GM19452 (cell line): ENCODE measurements around the gene UNC5C.
A peak's percentile ranks its signal among the peaks of the same experiment; 100 is the strongest.

ENCODE experiments used
- ATAC-seq: cut with Tn5 transposase; IDR thresholded peaks from one replicate; pipeline ENCODE4 v1.9.1; 2021; ENCODE audit not compliant: unreplicated experiment

The UNC5C gene

GRCh38 chr4:95546866-95547714 lies 1.7 kb downstream of the UNC5C start:
- ATAC-seq = no peak

GRCh38 chr4:95546221-95546620 lies 2.6 kb downstream of the UNC5C start:
- no peak for ATAC-seq

GRCh38 chr4:95545546-95545945 lies 3.2 kb downstream of the UNC5C start:
- ATAC-seq = no peak

GRCh38 chr4:95544113-95545103 lies 4.4 kb downstream of the UNC5C start:
- ATAC-seq = no peak

- peak; percentile 86 for ATAC-seq
Observed at GRCh38 chr4:95541889-95542607, 6.7 kb downstream of the UNC5C start.

- no peak for ATAC-seq
Observed at GRCh38 chr4:95541094-95541493, 7.7 kb downstream of the UNC5C start.

GRCh38 chr4:95540227-95540626 lies 8.5 kb downstream of the UNC5C start:
- ATAC-seq = no peak

GRCh38 chr4:95539106-95539505 lies 9.7 kb downstream of the UNC5C start:
- no peak for ATAC-seq

- no peak for ATAC-seq
Observed at GRCh38 chr4:95537863-95538488, 10.8 kb downstream of the UNC5C start.

GRCh38 chr4:95537191-95537590 lies 11.6 kb downstream of the UNC5C start:
- no peak for ATAC-seq

- ATAC-seq = no peak
Observed at GRCh38 chr4:95536650-95537049, 12.1 kb downstream of the UNC5C start.

- no peak for ATAC-seq
Observed at GRCh38 chr4:95535180-95535579, 13.6 kb downstream of the UNC5C start.

GRCh38 chr4:95534032-95534431 lies 14.7 kb downstream of the UNC5C start:
- ATAC-seq = no peak

GRCh38 chr4:95533254-95533653 lies 15.5 kb downstream of the UNC5C start:
- ATAC-seq = no peak

- ATAC-seq = no peak
Observed at GRCh38 chr4:95532305-95532704, 16.5 kb downstream of the UNC5C start.

- no peak for ATAC-seq
Observed at GRCh38 chr4:95531141-95531540, 17.6 kb downstream of the UNC5C start.

- ATAC-seq = no peak
Observed at GRCh38 chr4:95529946-95530345, 18.8 kb downstream of the UNC5C start.

- ATAC-seq = no peak
Observed at GRCh38 chr4:95528388-95528948, 20.3 kb downstream of the UNC5C start.

- no peak for ATAC-seq
Observed at GRCh38 chr4:95526075-95526474, 22.7 kb downstream of the UNC5C start.

GRCh38 chr4:95524729-95525128 lies 24.0 kb downstream of the UNC5C start:
- ATAC-seq = no peak
